HG02973 (cell line): Measurements from ENCODE around the gene SBF2.
"Not testable (repeated sequence)": the region's sequence is repeated elsewhere in the genome, so short reads cannot be mapped to it uniquely, and the experiment has no call there.

ENCODE experiments used
- ATAC-seq: cut with Tn5 transposase; IDR thresholded peaks from one replicate; pipeline ENCODE4 v1.9.1; 2021; ENCODE audit warnings: moderate library complexity; ENCODE audit not compliant: unreplicated experiment

Gene SBF2

DNA sequence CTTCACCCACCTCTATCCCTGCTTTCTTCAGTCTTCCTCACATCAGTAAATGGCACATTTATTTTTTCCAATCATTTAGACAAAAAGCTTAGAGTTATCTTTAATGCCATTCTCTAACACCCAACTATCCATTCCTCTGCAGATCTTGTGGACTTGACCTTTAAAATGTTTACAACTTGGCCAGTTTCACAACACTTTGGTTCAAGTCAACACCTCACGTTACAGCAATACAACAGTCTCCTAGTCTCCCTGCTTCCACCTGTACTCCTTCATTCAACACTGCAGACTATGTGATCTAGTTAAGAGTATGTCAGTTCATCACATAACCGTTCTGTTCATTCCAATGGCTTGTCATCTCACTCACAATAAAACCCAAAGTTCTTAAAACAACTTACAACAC lies 325.0 kb downstream of the SBF2 start:
- ATAC-seq: no peak

- peak; percentile 96 for ATAC-seq
Measured at GRCh38 chr11:9962722-9963121, 331.3 kb downstream of the SBF2 start.

DNA sequence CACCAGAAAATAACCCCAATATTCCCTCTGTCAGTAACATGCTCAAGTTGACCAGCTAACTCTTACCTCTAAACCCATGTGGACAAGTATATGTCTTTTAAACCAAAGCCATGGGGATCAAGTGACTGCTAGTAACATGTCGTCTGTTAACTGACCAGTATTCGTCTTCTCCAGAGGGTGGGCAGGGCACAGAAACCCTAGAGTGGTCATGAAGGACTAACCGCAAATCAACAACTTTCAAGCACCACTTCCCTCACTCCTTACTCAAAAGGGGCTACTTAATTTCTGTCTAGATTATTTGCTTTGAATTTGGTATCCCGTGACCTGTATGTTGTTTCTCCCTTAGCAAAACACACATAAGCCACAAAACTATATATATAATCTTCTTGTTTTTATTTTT lies 336.9 kb downstream of the SBF2 start:
- no peak for ATAC-seq

GRCh38 chr11:9956483-9956882 lies 337.5 kb downstream of the SBF2 start:
- ATAC-seq: no peak

GRCh38 chr11:9955391-9955790 lies 338.6 kb downstream of the SBF2 start:
- no peak for ATAC-seq

DNA sequence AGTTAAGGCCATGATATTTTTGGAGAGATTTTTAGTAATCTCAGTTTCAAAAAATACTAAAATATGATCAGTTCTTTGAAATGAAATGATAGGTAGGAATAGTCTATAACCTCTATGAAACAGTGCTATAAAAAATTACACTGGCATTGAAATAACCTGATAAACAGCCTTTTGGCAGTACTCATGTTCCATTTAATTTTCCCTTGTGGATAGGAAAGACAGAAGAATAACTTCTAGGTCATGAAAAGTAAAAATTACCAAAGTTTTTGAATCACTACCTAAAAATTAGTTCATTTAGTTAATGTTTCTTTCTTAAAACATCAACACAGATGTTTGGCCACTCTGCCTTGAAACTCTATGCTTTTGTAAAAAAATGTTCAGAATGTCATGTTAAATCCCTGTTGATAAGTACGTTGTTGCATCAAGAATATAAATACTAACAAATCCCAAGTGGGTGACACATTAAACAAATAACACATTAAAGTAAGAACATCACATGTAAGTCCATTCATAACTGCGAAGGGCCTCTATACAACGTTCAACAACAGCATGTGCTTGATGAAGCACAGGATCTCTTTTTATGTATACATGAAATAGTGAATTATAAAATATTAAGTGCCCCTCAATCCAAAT lies 339.9 kb downstream of the SBF2 start:
- no peak for ATAC-seq

GRCh38 chr11:9952511-9953196 lies 341.4 kb downstream of the SBF2 start:
- ATAC-seq: no peak

DNA sequence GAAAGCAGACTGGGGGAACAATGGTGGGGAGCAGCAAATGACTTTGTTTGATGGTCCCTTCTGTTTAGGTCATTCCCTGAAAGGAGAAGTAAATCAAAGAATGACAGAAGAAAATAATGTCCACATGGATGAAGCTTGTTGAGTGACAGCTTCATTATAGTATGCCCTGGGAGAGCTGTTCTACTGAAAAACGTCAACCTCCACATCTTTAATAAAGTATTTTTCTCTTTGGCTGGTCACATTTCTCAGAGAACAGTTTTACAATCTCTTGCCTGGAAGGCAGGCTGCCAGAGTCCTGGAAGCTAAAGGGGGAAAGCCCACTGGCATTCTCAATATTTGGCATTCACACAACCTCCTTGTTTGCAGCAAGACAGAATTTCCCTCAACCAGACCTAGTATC lies 342.2 kb downstream of the SBF2 start:
- ATAC-seq: no peak

DNA sequence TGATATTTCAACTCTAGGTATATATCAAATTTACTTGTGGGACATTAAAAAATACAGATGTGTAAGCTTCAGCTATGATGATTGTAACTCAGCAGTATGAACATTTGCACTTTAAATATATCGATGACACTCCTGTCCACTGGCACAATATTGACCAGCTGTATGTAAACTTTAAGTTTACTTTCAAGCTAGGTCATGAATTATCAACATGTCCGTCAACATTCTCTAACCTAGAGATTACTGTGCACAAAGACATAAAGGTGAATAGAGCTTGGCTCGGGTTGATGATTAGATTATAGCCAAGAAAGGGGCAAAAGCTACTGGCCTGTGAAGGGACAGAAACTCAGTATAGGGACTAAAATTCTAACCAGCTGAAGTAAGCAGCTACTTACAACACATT lies 343.6 kb downstream of the SBF2 start:
- no peak for ATAC-seq

- ATAC-seq: peak; percentile 82
Measured at GRCh38 chr11:9947231-9947864, 346.7 kb downstream of the SBF2 start.

DNA sequence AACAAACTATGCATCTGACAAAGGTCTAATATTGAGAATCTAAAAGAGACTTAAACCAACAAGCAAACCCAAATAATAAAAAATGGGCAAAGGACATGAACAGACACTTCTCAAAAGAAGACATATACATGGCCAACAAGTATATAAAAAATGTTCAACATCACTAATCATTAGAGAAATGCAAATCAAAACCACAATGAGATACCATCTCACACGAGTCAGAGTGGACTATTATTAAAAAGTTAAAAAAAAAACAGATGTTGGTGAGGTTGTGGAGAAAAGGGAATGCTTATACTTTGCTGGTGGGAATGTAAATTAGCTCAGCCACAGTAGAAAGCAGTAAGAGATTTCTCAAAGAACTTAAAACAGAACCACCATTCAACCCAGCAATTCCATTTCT lies 348.3 kb downstream of the SBF2 start:
- not testable (repeated sequence) for ATAC-seq

GRCh38 chr11:9943386-9944110 lies 350.5 kb downstream of the SBF2 start:
- no peak for ATAC-seq

DNA sequence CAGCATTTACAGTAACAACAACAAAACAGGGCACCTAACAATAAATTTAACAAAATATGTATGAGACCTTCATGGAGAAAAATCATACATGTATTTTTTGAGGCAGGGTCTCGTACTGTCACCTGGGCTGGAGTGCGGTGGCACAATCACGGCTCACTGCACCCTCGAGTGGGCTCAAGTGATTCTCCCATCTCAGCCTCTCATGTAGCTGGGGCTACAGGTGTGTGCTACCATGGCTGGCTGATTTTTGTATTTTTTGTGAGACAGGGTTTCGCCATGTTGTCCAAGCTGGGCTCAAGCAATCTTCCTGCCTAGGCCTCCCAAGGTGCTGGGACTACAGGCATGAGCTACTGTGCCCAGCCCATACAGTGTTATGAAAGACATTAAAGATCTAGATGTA lies 352.0 kb downstream of the SBF2 start:
- no peak for ATAC-seq

- ATAC-seq: not testable (repeated sequence)
Measured at GRCh38 chr11:9939150-9939549, 354.9 kb downstream of the SBF2 start.

DNA sequence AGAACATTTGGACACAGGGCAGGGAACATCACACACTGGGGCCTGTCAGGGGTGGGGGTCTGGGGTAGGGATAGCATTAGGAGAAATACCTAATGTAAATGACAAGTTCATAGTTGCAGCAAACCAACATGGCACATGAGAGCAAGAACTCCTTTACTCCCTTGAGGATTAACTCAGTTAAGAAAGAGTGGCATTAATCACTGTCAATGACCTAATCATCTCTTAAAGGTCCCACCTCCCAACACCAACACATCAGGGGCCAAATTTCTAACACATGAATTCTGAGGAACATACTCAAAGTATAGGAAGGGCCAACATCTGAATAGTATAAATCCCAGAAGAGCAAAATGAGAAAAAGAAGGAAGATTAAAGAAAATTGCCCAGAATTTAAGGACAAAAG lies 357.3 kb downstream of the SBF2 start:
- no peak for ATAC-seq

DNA sequence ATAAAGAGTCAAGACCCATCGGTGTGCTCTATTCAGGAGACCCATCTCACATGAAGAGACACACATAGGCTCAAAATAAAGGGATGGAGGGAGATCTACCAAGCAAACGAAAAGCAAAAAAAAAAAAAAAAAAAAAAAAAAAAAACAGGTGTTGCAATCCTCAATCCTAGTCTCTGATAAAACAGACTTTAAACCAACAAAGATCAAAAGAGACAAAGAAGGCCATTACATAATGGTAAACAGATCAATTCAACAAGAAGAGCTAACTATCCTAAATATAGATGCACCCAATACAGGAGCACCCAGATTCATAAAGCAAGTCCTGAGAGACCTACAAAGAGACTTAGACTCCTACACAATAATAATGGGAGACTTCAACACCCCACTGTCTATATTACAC lies 361.2 kb downstream of the SBF2 start:
- not testable (repeated sequence) for ATAC-seq

DNA sequence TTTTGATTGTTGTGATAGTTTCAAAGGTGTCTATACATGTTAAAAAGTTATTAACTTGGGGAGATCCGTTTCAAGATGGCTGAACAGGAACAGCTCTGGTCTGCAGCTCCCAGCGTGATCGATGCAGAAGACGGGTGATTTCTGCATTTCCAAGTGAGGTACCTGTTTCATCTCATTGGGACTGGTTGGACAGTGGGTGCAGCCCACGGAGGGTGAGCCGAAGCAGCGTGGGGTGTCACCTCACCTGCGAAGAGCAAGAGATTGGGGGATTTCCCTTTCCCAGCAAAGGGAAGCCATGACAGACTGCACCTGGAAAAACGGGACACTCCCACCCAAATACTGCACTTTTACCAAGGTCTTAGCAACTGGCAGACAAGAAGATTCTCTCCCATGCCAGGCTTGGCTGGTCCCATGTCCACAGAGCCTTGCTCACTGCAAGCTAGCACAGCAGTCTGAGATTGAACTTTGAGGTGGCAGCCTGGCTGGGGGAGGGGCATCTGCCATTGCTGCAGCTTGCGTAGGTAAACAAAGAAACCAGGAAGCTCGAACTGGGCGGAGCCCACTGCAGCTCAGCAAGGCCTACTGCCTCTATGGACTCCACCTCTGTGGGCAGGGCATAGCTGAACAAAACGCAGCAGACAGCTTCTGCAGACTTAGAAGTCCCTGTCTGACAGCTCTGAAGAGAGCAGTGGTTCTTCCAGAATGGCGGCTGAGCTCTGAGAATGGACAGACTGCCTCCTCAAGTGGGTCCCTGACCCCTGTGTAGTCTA lies 363.3 kb downstream of the SBF2 start:
- ATAC-seq: not testable (repeated sequence)

DNA sequence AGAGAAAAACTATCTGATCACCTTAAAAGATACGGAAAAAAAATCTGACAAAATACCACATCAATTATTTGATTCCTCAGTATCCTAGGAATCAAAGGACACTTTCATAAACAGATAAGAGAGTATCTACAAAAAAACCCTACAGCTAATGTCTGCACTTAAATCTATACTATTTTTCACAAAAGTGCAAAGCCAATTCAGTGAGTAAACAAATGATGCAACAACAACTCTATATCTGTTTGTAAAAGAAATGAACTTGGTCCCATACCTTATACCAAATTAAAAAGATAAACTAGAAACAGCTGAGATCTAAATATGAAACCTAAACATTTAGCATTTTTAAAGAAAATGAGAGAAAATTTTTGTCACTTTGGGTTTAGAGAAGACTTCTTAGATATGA lies 366.3 kb downstream of the SBF2 start:
- ATAC-seq: no peak

- no peak for ATAC-seq
Measured at GRCh38 chr11:9923280-9923679, 370.7 kb downstream of the SBF2 start.

DNA sequence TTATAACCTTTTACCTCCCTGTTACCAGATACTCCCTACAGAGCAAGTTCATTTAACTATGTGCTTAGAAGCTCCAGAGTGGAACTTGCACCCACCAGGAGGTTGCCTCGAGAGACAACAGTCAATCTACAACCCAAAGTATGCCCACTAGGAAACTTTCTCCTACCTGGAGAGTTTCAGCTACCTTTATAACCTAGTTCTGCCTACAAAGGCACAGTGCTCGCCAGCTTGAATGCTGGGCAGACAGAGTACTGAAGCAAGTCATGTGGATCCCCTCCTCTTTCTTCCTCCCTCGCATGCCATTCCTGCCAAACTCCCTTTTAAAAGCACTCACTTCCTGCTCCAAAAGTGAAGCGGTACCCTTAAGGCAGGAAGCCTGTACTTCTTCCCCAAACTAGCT lies 371.2 kb downstream of the SBF2 start:
- ATAC-seq: no peak

- ATAC-seq: no peak
Measured at GRCh38 chr11:9916480-9916879, 377.5 kb downstream of the SBF2 start.
